T47D (cell line): ENCODE data around the gene SNX20.
A peak's percentile ranks its signal among the peaks of the same experiment; 100 is the strongest.

ENCODE experiments used
- DNase-seq, 2 experiments: peaks; one replicate each; pipeline versions ENCODE4 v3.0.0 to v3.0.0-alpha.2; 2011 to 2012; ENCODE audit warnings: low read depth in 1 of 2, low spot score in 1 of 2
- JUND ChIP-seq: IDR thresholded peaks from 2 replicates; pipeline ENCODE4 v1.6.1; 2012; ENCODE audit warnings: low read depth
- in situ Hi-C: cut with HindIII; loops from 2 replicates; pipeline ENCODE4 v1.10.0; 2016; ENCODE audit warnings: low sequenced_read_pairs, low pct_unique_long_range_greater_than_20kb

Gene SNX20

GRCh38 chr16:50711862-50712559 is 30.9 kb upstream of the SNX20 start:
- in situ Hi-C loops = no loop called here
- TF ChIP-seq JUND = no peak
- DNase-seq = no peak

- DNase-seq = no peak
- TF ChIP-seq JUND = no peak
- in situ Hi-C loops = no loop called here
These were observed 29.9 kb upstream of the SNX20 start for GRCh38 chr16:50711040-50711439.

GRCh38 chr16:50709980-50710379 is 28.9 kb upstream of the SNX20 start:
- DNase-seq = no peak
- TF ChIP-seq JUND = no peak
- in situ Hi-C loops = no loop called here

- DNase-seq = no peak
- no peak for TF ChIP-seq JUND
- in situ Hi-C loops = no loop called here
These were observed 28.1 kb upstream of the SNX20 start for GRCh38 chr16:50709061-50709684.

- in situ Hi-C loops = no loop called here
- TF ChIP-seq JUND = no peak
- no peak for DNase-seq
These were observed 27.4 kb upstream of the SNX20 start for GRCh38 chr16:50708373-50709060.

GRCh38 chr16:50706250-50706649 is 25.1 kb upstream of the SNX20 start:
- TF ChIP-seq JUND = peak; percentile 53; the same call in 1 of the 2 replicates
- DNase-seq = peak; percentile 18 to 97
- in situ Hi-C loops = no loop called here

GRCh38 chr16:50705436-50706110 is 24.5 kb upstream of the SNX20 start:
- in situ Hi-C loops = no loop called here
- TF ChIP-seq JUND = no peak
- peak in 1 of 2 experiments; percentile 66 for DNase-seq

GRCh38 chr16:50704245-50704644 is 23.1 kb upstream of the SNX20 start:
- DNase-seq = no peak
- in situ Hi-C loops = no loop called here
- no peak for TF ChIP-seq JUND

GRCh38 chr16:50702725-50703124 is 21.6 kb upstream of the SNX20 start:
- no peak for DNase-seq
- in situ Hi-C loops = no loop called here
- no peak for TF ChIP-seq JUND

- in situ Hi-C loops = no loop called here
- no peak for DNase-seq
- TF ChIP-seq JUND = no peak
These were observed 18.4 kb upstream of the SNX20 start for GRCh38 chr16:50699326-50700159.

GRCh38 chr16:50697881-50698767 is 17.0 kb upstream of the SNX20 start:
- in situ Hi-C loops = no loop called here
- no peak for DNase-seq
- no peak for TF ChIP-seq JUND
